ENCODE data around the gene GPC6. TPM values are rescaled to one million over a fixed set of nuclear protein-coding genes. Genes with fewer than 3 reads are reported as not detected.

GPC6 gene
- total RNA-seq, 1 experiment from 2014 or later, result 0.22 TPM

DNA sequence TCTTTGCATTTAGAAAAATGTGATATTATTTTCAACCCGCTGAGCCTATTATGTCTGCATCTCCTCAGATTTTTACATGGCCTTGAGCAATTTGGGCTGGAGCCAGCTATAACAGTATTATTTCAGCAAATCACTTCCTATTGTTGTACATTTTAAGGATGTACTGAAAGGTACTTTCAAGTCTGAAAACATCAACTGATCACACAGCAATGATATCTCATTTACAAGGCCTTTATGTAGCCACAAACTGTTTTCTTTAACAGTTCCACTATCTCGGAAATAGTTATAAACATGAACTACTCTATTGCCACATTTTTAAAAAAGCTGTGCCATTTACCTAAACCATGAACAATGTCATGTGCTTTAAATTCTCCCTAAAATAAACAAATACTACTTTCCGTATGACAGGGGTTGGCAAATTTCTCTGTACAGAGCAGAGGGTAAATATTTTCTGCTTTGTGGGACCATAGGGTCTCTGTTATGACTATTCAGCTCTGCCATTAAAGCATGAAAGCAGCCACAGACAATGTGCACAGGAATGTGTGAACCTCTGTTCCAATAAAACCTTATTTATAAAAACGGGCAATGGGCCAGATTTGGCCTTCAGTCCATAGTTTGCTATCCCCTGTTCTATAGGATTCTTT is 560.4 kb downstream of the GPC6 start:
- Histone ChIP-seq H3K4me3 (replicated peaks in 1 of 2; ENCODE audit: low read depth in 1 of 2, low read length in 2 of 2) (no peak overlapping the region), H3K4me2 (ENCODE audit: low read length) (no peak overlapping the region), H3K9me2 (ENCODE audit: insufficient read depth) (no peaks in the 10 kb centered on the region), H3K36me3 (ENCODE audit: control insufficient read depth in 1 of 2, insufficient read depth in 2 of 2, low read length in 2 of 2) (no peaks in the 10 kb centered on the region), H3K79me2 (ENCODE audit: insufficient read depth, low read length) (no peaks in the 10 kb centered on the region), H4K20me1 (ENCODE audit: insufficient read depth) (no peaks in the 10 kb centered on the region), H3K27ac (ENCODE audit: low read depth, low read length) (no peak overlapping the region), H3K4me1 (ENCODE audit: control insufficient read depth in 1 of 2, insufficient read depth in 2 of 2, low read length in 2 of 2) (no peaks in the 10 kb centered on the region), H2AFZ (ENCODE audit: low read depth, low read length, poor library complexity, severe bottlenecking) (no peak overlapping the region), H3K9ac (ENCODE audit: low read length) (no peak overlapping the region), H3K9me3 (ENCODE audit: control insufficient read depth in 1 of 2, insufficient read depth in 1 of 2, low read depth in 1 of 2, low read length in 2 of 2) (peaks cover 10 to 12% of the 10 kb centered on the region in 2 experiments; a peak in 3 of 4 replicates), H3K27me3 (ENCODE audit: insufficient read depth, low read length) (no peaks in the 10 kb centered on the region)
- ChIA-PET RAD21 (ENCODE audit: low non-redundant PET in 1 of 2, low total read pairs in 2 of 2, uncharacterized antibody in 2 of 2, unreplicated experiment in 2 of 2) (no interaction called here), CTCF (no interaction called here), POLR2A (no interaction called here)
- no peak for TF ChIP-seq TCF7L2 (IDR thresholded peaks at IDR 0.05; ENCODE audit: borderline replicate concordance, extremely low read depth, insufficient read depth, insufficient read length)
- TF ChIP-seq EZH2phosphoT487 (IDR thresholded peaks at IDR 0.05; ENCODE audit: borderline replicate concordance), result no peak
- TF ChIP-seq EGR1 (IDR thresholded peaks at IDR 0.05; ENCODE audit: low read depth), result no peak
- TF ChIP-seq SIN3A (IDR thresholded peaks at IDR 0.05; ENCODE audit: low read depth), result no peak
- TF ChIP-seq, protein P1, sequence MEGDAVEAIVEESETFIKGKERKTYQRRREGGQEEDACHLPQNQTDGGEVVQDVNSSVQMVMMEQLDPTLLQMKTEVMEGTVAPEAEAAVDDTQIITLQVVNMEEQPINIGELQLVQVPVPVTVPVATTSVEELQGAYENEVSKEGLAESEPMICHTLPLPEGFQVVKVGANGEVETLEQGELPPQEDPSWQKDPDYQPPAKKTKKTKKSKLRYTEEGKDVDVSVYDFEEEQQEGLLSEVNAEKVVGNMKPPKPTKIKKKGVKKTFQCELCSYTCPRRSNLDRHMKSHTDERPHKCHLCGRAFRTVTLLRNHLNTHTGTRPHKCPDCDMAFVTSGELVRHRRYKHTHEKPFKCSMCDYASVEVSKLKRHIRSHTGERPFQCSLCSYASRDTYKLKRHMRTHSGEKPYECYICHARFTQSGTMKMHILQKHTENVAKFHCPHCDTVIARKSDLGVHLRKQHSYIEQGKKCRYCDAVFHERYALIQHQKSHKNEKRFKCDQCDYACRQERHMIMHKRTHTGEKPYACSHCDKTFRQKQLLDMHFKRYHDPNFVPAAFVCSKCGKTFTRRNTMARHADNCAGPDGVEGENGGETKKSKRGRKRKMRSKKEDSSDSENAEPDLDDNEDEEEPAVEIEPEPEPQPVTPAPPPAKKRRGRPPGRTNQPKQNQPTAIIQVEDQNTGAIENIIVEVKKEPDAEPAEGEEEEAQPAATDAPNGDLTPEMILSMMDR (IDR thresholded peaks at IDR 0.05 in 2 of 3, conservative IDR thresholded peaks at IDR 0.05 in 1 of 3; ENCODE audit: borderline replicate concordance in 1 of 3, insufficient read depth in 1 of 3, low read depth in 2 of 3, low read length in 2 of 3), result no peak
- no peak for TF ChIP-seq RAD21 (IDR thresholded peaks at IDR 0.05; ENCODE audit: low read depth)
- no peak for ATAC-seq
- intact Hi-C loops (cut with micrococcal nuclease), result no loop called here
- DNase-seq (ENCODE audit: low read depth, low spot score), result no peak
- BruUV-seq (replicated peaks), result no TSS peak

DNA sequence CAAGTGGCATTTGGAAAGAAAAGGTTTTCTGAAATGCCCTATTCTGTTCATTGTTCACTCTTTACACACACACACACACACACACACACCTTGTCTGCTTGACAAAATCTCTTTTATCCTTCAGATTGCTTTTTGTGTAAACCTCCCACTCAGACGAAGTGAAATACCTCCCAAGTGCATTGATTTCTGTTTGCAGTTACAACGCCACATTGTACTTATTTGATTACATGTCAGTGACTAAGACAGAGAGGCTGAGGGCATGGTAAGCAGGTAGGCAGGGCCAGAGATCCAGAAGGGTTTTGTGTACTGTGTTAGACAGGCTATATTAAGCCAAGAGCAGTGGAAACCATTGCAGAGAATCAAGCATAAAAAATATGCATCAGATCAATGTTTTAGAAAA is 561.8 kb downstream of the GPC6 start:
- H3K79me2 ChIP-seq (ENCODE audit: insufficient read depth, low read length), result no peaks in the 10 kb centered on the region
- H3K9me2 ChIP-seq (ENCODE audit: insufficient read depth), result no peaks in the 10 kb centered on the region
- H4K20me1 ChIP-seq (ENCODE audit: insufficient read depth), result no peaks in the 10 kb centered on the region
- no peaks in the 10 kb centered on the region for H3K36me3 ChIP-seq (ENCODE audit: control insufficient read depth in 1 of 2, insufficient read depth in 2 of 2, low read length in 2 of 2)
- no peak for ATAC-seq
- no peak overlapping the region for H3K4me2 ChIP-seq (ENCODE audit: low read length)
- no peak overlapping the region for H2AFZ ChIP-seq (ENCODE audit: low read depth, low read length, poor library complexity, severe bottlenecking)
- H3K9ac ChIP-seq (ENCODE audit: low read length), result no peak overlapping the region
- no peaks in the 10 kb centered on the region for H3K4me1 ChIP-seq (ENCODE audit: control insufficient read depth in 1 of 2, insufficient read depth in 2 of 2, low read length in 2 of 2)
- peaks cover 12 to 20% of the 10 kb centered on the region in 2 experiments; a peak in 3 of 4 replicates for H3K9me3 ChIP-seq (ENCODE audit: control insufficient read depth in 1 of 2, insufficient read depth in 1 of 2, low read depth in 1 of 2, low read length in 2 of 2)
- H3K27ac ChIP-seq (ENCODE audit: low read depth, low read length), result no peak overlapping the region
- DNase-seq (ENCODE audit: low read depth, low spot score), result no peak
- BruUV-seq (replicated peaks), result no TSS peak
- no peaks in the 10 kb centered on the region for H3K27me3 ChIP-seq (ENCODE audit: insufficient read depth, low read length)
- H3K4me3 ChIP-seq (replicated peaks in 1 of 2; ENCODE audit: low read depth in 1 of 2, low read length in 2 of 2), result no peak overlapping the region
- POLR2A ChIA-PET, result no interaction called here
- CTCF ChIA-PET, result no interaction called here
- intact Hi-C loops (cut with micrococcal nuclease), result no loop called here
- RAD21 ChIA-PET (ENCODE audit: low non-redundant PET in 1 of 2, low total read pairs in 2 of 2, uncharacterized antibody in 2 of 2, unreplicated experiment in 2 of 2), result no interaction called here
- TF ChIP-seq EGR1 (IDR thresholded peaks at IDR 0.05; ENCODE audit: low read depth) (no peak), SRF (IDR thresholded peaks at IDR 0.05; ENCODE audit: low read depth) (no peak), ELF1 (IDR thresholded peaks at IDR 0.05; ENCODE audit: borderline replicate concordance, low read depth) (no peak)
- TF ChIP-seq, protein P2, sequence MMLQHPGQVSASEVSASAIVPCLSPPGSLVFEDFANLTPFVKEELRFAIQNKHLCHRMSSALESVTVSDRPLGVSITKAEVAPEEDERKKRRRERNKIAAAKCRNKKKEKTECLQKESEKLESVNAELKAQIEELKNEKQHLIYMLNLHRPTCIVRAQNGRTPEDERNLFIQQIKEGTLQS (IDR thresholded peaks at IDR 0.05), result no peak
- TF ChIP-seq, protein P3, sequence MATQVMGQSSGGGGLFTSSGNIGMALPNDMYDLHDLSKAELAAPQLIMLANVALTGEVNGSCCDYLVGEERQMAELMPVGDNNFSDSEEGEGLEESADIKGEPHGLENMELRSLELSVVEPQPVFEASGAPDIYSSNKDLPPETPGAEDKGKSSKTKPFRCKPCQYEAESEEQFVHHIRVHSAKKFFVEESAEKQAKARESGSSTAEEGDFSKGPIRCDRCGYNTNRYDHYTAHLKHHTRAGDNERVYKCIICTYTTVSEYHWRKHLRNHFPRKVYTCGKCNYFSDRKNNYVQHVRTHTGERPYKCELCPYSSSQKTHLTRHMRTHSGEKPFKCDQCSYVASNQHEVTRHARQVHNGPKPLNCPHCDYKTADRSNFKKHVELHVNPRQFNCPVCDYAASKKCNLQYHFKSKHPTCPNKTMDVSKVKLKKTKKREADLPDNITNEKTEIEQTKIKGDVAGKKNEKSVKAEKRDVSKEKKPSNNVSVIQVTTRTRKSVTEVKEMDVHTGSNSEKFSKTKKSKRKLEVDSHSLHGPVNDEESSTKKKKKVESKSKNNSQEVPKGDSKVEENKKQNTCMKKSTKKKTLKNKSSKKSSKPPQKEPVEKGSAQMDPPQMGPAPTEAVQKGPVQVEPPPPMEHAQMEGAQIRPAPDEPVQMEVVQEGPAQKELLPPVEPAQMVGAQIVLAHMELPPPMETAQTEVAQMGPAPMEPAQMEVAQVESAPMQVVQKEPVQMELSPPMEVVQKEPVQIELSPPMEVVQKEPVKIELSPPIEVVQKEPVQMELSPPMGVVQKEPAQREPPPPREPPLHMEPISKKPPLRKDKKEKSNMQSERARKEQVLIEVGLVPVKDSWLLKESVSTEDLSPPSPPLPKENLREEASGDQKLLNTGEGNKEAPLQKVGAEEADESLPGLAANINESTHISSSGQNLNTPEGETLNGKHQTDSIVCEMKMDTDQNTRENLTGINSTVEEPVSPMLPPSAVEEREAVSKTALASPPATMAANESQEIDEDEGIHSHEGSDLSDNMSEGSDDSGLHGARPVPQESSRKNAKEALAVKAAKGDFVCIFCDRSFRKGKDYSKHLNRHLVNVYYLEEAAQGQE (IDR thresholded peaks at IDR 0.05; ENCODE audit: low read depth), result no peak
- TF ChIP-seq, protein P4, sequence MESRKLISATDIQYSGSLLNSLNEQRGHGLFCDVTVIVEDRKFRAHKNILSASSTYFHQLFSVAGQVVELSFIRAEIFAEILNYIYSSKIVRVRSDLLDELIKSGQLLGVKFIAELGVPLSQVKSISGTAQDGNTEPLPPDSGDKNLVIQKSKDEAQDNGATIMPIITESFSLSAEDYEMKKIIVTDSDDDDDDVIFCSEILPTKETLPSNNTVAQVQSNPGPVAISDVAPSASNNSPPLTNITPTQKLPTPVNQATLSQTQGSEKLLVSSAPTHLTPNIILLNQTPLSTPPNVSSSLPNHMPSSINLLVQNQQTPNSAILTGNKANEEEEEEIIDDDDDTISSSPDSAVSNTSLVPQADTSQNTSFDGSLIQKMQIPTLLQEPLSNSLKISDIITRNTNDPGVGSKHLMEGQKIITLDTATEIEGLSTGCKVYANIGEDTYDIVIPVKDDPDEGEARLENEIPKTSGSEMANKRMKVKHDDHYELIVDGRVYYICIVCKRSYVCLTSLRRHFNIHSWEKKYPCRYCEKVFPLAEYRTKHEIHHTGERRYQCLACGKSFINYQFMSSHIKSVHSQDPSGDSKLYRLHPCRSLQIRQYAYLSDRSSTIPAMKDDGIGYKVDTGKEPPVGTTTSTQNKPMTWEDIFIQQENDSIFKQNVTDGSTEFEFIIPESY (IDR thresholded peaks at IDR 0.05; ENCODE audit: extremely low read depth, insufficient replicate concordance, low read length), result no peak
